22Rv1 (cell line): ENCODE data around the gene DAB1.

Experiments
- H3K27ac ChIP-seq: fragments of 450-650 bp; 2 replicates; pipeline ENCODE4 v1.5.1; 2017
- ZFX ChIP-seq: fragments of 450-650 bp; IDR thresholded peaks from 2 replicates; pipeline ENCODE4 v1.6.1; 2017; ENCODE audit warnings: antibody characterized with exemption, borderline replicate concordance
- TF ChIP-seq, protein P1 (sequence below): fragments of 450-650 bp; IDR thresholded peaks from 2 replicates; pipeline ENCODE4 v1.5.1; 2017; ENCODE audit warnings: mild to moderate bottlenecking

The DAB1 gene

DNA sequence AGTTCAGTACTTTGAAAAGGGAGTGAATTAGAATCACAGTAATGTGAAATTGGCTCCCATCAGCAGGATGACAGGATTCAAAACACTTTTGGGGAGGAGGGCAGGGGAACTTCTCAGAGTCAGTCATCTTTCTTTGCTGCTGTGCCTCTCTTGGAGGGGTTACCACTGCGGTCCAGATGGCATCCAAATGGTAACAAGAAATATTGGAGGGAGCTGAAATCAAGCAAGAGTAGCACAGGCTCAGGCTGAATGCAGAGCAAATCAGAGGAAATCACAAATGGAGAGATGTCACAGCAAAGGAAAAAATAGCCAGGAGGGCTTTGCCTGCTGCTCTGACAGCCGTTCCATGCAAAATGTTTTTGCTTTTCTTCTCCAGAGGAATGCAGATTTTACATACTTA is 383.0 kb downstream of the DAB1 start:
- TF ChIP-seq, protein P1, sequence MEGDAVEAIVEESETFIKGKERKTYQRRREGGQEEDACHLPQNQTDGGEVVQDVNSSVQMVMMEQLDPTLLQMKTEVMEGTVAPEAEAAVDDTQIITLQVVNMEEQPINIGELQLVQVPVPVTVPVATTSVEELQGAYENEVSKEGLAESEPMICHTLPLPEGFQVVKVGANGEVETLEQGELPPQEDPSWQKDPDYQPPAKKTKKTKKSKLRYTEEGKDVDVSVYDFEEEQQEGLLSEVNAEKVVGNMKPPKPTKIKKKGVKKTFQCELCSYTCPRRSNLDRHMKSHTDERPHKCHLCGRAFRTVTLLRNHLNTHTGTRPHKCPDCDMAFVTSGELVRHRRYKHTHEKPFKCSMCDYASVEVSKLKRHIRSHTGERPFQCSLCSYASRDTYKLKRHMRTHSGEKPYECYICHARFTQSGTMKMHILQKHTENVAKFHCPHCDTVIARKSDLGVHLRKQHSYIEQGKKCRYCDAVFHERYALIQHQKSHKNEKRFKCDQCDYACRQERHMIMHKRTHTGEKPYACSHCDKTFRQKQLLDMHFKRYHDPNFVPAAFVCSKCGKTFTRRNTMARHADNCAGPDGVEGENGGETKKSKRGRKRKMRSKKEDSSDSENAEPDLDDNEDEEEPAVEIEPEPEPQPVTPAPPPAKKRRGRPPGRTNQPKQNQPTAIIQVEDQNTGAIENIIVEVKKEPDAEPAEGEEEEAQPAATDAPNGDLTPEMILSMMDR: no peak
- no peak for TF ChIP-seq ZFX
- H3K27ac ChIP-seq: no peak overlapping the region

GRCh38 chr1:57036641-57037579 is 386.9 kb downstream of the DAB1 start:
- no peak overlapping the region for H3K27ac ChIP-seq
- TF ChIP-seq ZFX: no peak
- TF ChIP-seq, protein P1: no peak

- TF ChIP-seq, protein P1: no peak
- TF ChIP-seq ZFX: no peak
- H3K27ac ChIP-seq: no peak overlapping the region
Observed at GRCh38 chr1:57034713-57035112, 389.1 kb downstream of the DAB1 start.

DNA sequence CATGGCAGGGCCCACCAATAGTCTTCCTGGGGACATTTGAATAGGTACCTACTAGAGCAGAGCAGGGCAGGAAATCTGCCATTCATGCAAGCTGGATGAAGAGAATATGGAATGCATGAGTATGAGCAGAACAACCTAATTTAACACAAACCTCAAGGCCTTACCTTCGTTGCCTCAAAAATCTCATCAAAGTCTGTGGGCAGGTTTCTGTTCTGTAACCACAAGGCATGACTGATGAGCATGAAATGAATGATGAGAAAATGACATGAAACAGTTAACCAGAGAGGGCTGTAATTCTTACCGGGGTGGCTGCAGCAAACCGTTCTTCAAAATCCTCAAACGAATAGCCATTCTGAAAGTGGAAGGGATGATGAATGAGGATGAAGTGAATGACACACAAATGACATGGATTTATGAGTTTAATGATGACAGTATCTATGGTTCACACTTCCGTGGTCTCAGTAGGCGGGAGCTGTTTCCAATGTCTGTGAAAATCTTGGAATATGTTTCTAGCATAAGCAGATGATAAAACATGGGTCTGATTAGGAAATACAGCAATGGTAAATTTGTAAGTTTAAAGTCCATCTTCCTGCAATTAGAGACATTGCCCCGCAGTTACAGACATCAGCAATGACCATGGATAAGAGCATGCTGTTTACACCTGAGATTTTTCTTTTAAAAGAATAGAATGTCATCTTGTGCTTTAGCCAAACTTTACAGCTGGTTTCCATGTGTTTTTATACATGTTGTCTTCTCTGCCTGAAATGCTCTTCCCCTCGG is 390.4 kb downstream of the DAB1 start:
- TF ChIP-seq, protein P1: no peak
- no peak for TF ChIP-seq ZFX
- H3K27ac ChIP-seq: no peak overlapping the region

GRCh38 chr1:57026624-57027354 is 397.1 kb downstream of the DAB1 start:
- TF ChIP-seq, protein P1: no peak
- TF ChIP-seq ZFX: no peak
- no peak overlapping the region for H3K27ac ChIP-seq

- TF ChIP-seq, protein P1: no peak
- TF ChIP-seq ZFX: no peak
- no peak overlapping the region for H3K27ac ChIP-seq
Observed at GRCh38 chr1:57024855-57025254, 399.0 kb downstream of the DAB1 start.
